OCI-M2 (cell line): ENCODE measurements around the gene SSBP4.

ENCODE experiments used
- DNase-seq: peaks from one replicate; lab custom pipeline; 2025; ENCODE audit not compliant: unreplicated experiment; lab: John Stamatoyannopoulos, UW

SSBP4 gene

DNA sequence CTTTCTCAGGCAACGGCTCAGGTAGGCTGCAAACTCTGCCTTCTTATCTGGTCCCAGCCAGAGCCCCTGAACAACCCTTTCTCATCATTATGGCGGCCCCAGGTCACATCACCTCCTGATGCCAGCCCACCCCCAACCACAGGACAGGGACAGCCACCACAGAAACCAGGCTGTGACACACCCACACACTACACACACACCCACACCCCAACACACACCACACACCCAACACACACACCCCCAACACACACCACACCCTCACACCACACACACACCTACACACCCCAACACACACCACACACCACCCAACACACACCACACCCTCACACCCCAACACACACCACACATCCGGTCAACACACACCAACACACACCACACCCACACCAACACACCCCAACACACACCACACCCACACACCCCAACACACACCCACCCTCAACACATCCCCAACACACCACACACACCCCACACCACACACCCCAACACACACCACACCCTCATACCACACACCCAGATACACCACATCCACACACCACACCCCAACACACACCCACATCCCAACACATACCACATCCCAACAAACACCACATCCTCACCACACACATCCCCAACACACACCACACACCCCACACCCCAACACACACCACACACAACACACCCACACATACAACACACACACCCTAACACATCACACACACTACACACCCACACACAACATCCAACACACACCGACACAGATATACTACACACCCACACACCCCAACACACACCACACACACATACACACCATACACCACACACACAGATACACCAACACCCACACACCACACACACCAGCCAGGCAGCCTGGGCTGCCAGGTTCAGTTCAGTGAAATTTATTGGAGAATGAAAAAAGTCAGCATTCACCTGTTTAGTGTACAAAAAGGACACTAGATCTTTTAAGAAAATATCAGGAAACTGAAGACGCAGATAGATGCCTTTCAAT lies 22.9 kb downstream of the SSBP4 start:
- DNase-seq, result no peak

DNA sequence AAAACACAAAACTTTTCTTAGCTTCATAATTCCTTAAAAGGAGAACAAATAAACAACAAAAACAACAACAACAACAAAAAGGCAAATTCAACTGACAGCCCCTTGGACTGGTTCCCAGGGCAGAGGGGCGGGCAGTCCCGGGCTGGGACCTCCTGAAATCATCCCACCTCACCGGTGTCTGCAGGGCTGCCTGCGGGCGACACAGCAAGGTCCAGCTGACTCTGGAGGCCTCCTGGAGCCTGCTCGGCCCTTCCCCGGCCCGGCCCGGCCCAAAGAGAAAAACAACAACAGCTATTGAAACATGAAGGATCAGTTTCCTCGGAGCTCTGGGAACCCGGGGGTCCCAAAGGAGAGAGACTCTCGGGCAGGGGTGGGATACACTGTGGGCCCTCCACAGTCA lies 23.7 kb downstream of the SSBP4 start:
- no peak for DNase-seq

DNA sequence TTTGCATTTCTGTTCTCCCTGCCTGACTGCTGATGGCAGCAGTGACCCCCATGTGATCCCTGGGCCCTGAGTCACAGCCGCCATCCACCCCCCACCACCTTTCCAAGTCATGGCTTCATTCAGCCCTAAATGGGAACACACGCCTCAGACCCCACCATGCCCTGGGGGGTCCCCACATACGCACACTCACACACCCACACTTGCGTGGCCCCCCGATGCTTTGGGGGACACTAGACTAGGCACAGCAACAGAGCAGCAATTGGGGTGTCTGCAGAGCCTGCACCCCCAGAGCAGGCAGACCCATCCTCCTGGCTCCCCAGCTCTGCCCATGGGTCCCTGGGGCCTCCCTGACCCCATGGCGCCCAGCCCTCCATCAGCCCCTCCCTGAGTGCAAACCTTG lies 24.2 kb downstream of the SSBP4 start:
- DNase-seq, result no peak

DNA sequence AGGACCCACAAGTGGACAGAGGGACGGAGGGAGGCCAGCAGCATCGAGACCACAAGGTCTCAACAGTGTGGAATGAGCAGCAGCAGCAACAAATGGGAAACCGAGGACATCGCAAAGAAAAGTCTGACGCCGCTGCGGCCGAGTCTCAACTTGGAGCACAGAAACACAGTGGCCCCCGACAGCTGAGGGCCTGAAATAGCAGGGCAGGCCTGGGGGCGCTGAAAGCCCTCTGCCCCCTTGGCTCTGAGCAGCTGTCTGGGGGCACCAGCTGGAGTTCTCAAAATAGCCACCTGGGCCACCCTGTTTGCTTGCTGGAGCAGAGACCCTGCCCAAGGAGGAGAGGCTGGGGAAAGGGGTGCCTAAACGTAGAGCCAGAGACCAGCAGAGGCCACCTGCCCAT lies 24.6 kb downstream of the SSBP4 start:
- no peak for DNase-seq

DNA sequence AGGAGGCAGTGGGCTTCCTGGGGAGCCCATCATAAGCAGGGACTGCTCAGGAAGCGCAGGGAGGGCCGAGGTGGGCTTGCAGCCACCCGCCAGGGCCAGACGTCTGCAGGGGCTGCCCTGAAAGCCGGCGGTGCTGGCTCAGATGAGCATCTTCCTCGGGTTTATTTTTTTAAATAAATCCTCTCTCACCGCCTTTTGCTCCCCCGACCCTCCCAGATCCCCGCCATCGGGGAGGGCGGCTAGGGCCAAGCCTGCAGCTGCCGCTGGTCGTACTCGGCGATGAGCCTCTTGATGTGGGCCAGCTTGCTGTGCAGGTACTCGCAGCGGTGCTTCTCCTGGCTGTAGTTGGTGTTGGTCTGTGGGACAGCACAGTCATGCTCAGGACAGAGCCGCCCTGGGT lies 25.3 kb downstream of the SSBP4 start:
- no peak for DNase-seq

- DNase-seq, result no peak
These were observed 26.2 kb downstream of the SSBP4 start for GRCh38 chr19:18445262-18445948.

- no peak for DNase-seq
These were observed 27.1 kb downstream of the SSBP4 start for GRCh38 chr19:18446145-18446810.

GRCh38 chr19:18446811-18447359 lies 27.7 kb downstream of the SSBP4 start:
- no peak for DNase-seq

DNA sequence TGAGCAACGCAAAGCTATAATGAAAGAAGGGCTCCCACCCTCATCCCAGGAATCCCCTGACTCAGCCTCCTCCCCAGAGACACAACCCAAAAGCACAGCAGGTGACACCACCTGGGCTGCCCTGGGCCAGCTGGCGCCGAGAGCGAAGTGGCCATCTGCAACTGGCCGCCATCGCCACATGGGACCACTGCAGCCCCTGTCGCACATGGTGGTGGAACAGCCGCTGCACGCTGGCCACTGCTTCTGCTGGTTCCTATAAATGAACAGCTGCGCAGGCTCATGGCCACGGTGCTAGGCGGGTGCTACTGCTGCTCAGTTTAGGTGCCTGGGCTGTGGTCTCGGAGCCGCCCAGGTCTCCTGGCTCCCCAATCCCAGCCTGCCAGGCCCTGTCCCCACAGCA lies 30.4 kb downstream of the SSBP4 start:
- DNase-seq, result no peak

GRCh38 chr19:18450021-18450930 lies 31.1 kb downstream of the SSBP4 start:
- DNase-seq, result no peak

DNA sequence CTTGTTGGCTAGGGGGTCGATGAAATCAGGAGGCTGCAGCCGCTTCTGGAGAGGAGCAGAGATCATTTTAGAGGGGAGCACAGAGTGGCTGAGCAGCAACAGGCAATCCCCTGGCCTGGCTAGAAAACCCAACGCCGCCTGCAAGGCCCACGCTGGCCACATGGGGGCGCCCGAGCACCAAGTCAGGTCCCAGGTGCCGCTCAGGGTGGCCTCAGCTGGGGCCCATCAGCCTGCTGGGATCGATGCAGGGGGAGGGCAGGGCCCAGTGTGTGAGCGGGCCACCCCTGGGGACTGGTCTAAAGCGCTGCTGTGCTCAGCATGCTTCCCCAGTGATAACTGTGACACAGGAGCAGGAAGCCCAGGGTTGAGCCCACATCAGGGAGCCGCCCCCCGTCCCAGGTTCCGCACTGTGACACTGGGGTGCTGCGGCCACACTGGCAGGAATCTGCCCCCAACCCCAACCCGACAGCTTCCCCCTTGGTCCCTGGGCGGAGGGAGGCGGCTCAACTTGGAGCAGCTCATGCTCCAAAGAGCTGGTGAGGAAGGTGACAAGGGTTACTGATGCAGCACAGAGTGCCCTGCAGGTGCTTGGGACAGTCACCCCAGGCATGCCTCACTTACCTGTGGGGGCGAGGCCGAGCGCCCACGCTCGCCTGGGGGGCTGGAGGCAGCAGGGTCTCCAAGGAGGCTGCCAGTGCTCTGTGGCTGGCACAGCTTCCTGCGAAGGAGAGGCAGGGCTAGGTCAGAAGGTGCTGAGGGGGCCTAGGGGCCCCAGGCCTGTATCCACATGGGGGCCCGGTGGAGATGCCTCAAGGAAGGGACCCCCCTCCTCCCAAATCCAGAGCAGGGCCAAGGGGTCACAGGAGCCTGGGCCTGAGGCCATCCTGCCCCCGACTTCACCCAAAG lies 32.0 kb downstream of the SSBP4 start:
- DNase-seq, result peak; percentile 69

- no peak for DNase-seq
These were observed 33.2 kb downstream of the SSBP4 start for GRCh38 chr19:18452386-18452785.

DNA sequence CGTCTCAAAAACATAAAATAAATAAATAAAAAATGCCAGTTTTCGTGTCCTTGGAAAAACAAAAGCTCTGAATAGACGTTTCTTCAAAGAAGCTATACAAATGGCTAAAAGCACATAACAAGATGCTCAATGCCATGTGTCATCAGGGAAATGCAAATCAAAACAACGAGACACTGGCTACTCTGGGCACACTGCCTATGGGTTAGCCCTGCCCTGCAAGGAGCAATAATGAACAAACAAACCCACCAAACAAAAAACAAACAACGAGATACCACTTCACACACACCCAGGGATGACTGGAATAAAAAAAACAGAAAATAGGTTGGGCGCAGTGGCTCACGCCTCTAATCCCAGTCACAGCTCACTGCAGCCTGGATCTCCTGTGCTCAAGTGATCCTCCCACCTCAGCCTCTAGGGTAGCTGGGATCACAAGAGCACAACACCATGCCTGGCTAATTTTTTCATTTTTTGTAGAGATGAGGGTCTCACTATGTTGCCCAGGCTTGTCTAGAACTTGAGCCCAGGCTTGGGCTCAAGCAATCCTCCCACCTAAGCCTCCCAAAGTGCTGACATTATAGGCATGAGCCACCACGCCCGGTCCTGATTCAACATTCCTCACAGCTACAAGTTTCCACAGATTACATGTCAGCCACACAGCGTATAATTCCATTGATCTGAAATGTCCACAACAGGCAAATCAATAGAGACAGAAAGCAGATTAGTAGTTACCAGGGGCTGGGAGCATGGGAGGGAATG lies 34.2 kb downstream of the SSBP4 start:
- DNase-seq, result no peak

- no peak for DNase-seq
These were observed 37.1 kb downstream of the SSBP4 start for GRCh38 chr19:18456279-18456678.

GRCh38 chr19:18456974-18457373 lies 37.8 kb downstream of the SSBP4 start:
- no peak for DNase-seq

- DNase-seq, result no peak
These were observed 38.5 kb downstream of the SSBP4 start for GRCh38 chr19:18457483-18458331.

GRCh38 chr19:18460900-18461299 lies 41.7 kb downstream of the SSBP4 start:
- no peak for DNase-seq

GRCh38 chr19:18461471-18461870 lies 42.3 kb downstream of the SSBP4 start:
- no peak for DNase-seq
